ENCODE data around the gene SCD5.

Gene SCD5

DNA sequence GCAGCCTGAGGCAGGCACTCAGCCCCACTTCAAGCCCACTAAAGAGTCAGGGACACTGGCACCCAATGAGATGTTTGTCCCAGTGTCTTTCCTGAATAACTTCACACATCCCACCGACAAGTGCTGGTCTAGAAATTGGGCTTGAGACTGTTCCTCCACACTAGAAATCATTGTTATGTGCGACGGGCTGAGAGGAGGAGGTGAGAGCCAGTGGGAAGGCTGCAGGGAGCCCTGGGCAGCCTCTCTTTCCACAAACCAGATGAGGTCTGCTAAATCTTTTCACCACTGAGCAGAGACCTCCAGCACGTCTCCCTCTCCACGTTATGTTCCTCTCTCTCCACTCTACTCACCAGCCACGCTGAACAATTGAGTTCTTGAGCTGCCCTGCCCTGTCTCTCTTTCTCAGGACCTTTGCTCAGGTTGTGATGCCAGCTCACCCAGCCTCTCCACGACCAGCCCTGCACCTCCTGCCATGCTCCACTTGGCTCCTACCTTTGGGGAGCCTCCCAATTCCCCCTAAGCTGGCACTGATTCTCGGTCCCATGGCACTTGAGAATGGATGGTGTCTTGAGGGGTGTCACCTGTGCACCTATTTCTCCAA lies 8.4 kb downstream of the SCD5 start:
- TF ChIP-seq, protein P1, sequence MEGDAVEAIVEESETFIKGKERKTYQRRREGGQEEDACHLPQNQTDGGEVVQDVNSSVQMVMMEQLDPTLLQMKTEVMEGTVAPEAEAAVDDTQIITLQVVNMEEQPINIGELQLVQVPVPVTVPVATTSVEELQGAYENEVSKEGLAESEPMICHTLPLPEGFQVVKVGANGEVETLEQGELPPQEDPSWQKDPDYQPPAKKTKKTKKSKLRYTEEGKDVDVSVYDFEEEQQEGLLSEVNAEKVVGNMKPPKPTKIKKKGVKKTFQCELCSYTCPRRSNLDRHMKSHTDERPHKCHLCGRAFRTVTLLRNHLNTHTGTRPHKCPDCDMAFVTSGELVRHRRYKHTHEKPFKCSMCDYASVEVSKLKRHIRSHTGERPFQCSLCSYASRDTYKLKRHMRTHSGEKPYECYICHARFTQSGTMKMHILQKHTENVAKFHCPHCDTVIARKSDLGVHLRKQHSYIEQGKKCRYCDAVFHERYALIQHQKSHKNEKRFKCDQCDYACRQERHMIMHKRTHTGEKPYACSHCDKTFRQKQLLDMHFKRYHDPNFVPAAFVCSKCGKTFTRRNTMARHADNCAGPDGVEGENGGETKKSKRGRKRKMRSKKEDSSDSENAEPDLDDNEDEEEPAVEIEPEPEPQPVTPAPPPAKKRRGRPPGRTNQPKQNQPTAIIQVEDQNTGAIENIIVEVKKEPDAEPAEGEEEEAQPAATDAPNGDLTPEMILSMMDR (IDR thresholded peaks at IDR 0.05): no peak

DNA sequence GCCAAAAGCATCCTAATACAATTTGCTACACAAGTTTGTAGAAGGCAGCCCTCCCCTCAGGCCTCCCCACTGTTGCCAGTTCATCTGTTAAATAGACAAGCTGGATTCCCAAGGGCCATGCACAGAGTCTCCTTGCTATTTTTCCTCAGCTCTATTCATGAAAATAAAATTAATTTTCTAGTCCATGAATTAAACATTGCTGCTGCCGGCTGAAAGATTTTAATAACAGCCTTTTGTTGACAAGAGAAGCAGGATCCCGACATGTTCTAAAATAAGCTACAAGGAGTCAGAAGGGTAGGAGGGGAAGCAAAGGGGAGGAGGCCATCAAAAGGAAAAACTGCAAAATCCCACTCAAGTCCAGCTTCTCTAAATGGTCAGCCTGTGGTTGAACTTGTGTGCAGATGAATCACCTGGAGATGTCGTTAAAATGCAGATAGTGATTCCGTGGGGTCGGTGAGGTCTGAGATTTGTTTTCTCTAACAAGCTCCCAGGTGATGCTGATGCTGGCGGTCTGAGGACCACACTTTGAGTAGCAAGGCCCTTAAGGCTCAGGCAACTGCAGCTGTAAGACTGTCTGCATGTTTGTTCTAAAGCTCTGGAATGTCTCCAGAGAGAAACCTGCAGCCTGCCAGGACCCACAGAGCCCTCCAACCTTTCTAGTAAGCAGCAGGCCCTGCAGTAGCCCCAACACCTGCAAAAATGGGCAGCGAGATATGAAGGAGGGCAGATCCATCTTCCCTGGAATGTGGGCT lies 9.4 kb downstream of the SCD5 start:
- TF ChIP-seq, protein P1 (IDR thresholded peaks at IDR 0.05): no peak

DNA sequence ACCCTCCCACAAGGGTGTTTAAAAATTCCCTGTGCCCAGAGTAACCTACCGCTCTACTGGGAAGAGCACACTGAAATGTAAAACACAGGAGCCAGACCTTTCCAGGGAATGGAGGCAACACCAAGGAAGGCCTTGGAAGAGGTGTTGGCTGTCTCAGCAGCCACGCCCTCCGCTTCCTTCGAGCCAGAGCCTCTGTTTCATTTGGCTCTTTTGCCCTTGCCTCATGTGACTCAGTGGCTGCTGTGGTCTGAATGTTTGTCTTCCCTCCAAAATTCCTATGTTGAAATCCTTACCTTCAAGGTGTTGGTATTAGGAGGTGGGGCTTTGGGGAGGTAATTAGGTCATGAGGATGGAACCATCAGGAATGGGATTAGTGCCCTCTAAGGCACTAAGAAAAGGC lies 11.3 kb downstream of the SCD5 start:
- TF ChIP-seq, protein P1 (IDR thresholded peaks at IDR 0.05): no peak

DNA sequence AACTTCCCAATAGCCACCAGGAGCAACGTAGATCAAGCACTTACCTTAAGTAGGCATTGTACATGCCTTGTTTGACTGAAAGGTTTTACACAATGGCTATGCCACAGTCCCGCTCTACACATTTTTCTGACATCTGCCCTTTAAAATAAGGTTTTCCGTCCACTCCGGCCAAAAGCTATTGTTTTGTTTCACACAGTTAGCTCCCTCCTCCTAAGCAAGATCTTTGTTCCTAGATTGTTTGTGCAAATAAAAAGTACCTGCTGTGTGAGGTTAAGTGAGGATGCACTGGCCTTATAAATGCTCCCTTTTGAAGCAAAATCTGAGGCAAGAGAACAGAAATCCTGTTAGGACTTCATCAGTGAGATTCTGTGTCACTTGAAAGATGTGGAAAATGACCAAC lies 11.8 kb downstream of the SCD5 start:
- TF ChIP-seq, protein P1 (IDR thresholded peaks at IDR 0.05): no peak

DNA sequence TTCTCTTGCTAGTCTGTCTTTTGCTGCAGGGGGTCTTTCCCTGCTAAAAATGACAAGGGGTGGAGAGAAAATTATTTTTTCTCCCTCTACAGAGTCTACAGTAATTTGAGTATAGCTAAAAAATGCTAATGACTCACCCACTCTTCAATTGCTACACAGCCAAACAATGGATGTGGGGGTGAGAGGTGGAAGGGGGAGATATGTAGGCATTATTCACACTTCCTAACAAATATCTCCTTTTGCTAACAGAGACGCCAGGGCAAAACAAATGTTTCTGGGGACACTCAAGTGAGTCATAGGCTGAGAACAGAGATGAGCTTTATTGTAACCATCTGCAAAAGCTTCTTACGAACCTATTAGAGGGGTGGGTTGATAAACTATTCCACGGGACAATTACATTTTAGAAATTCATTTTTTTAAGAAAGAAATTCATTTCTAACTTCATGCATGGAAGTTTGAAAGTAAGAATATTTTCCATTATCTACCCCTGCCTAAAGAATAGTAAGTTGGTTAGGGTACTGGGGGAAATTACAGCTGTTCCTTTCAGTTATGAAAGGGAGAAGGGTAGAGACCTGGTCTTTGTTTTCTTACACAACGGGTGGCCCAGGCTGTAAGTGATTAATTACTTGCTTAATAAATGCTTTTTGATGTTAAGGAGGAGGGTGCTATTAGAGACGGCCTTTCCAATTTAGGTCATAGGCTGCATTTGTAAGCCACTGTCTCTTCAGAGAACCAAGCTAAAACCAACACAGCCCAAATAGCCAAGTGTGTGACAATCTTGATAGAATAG lies 12.8 kb downstream of the SCD5 start:
- TF ChIP-seq, protein P1 (IDR thresholded peaks at IDR 0.05): no peak

DNA sequence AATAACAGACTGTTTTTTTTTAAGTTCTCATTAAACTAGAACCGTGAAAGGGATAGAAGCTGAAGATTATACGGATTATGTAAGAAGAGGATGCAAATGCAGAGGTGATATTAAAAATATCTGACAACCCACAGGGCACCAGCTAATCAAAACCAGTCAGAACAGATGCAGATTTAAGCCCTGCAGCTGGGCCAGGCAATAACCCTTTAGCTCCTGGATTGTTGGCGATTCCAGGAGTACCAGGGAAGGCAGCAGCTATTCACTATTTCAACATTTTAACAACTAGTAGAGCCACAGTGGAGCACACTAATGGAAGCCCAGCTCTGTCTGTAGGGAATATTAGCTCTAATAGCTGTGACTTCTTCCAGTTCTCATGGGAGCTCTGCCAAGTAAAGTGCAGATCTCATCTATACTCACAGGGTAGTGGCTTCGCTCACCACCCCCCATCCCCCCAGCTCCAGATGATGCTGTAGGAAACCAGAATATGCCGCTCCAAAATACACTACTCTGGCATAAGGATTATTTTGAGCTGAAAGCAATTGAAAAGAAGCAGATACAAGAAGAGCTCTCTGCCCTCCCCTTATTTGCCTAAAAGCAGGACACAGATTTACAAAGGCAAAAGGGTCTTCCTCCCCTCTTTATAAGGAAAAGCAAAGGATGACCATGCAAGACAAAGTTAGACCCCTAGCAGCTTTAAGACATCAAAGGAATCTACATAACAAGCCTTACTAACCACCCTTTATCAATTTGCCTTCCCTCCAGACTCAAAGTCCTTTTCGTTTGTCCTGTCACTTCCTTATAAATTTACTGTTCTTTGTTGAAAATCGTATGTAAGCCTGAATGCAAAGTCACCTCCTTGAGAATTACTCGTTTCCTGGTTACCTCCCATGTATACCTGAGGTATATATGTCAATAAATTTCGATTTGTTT lies 13.7 kb downstream of the SCD5 start:
- TF ChIP-seq, protein P1 (IDR thresholded peaks at IDR 0.05): no peak

Data from LNCAP (cell line).